Activated naive CD8-positive, alpha-beta T cell treated with anti-CD3 and anti-CD28 coated beads, Interleukin-2, amount 50 U/mL, for 24 hours (primary cell): ENCODE results near the gene PUSL1.
"Not testable (repeated sequence)": the region's sequence is repeated elsewhere in the genome, so short reads cannot be mapped to it uniquely, and the experiment has no call there.

Source experiments
- ATAC-seq: fragments of 150-1000 bp; cut with Tn5 transposase; one replicate; pipeline ENCODE4 v1.10.0; 2021
- DNase-seq: peaks from one replicate; pipeline ENCODE4 v3.0.0; 2021
- H3K27ac Mint-ChIP-seq: one replicate; pipeline ENCODE4 v1.8.0; 2021; ENCODE audit warnings: mild to moderate bottlenecking, mixed read lengths
- H3K27me3 Mint-ChIP-seq: one replicate; pipeline ENCODE4 v1.8.0; 2021; ENCODE audit warnings: mixed read lengths
- H3K36me3 Mint-ChIP-seq: one replicate; pipeline ENCODE4 v1.8.0; 2021; ENCODE audit warnings: low read depth, mixed read lengths
- H3K4me1 Mint-ChIP-seq: one replicate; pipeline ENCODE4 v1.8.0; 2021; ENCODE audit warnings: mixed read lengths
- H3K4me3 Mint-ChIP-seq: one replicate; pipeline ENCODE4 v1.8.0; 2021; ENCODE audit warnings: mild to moderate bottlenecking, moderate library complexity, mixed read lengths
- H3K9me3 Mint-ChIP-seq: one replicate; pipeline ENCODE4 v1.8.0; 2021; ENCODE audit warnings: mixed read lengths

PUSL1 gene

DNA sequence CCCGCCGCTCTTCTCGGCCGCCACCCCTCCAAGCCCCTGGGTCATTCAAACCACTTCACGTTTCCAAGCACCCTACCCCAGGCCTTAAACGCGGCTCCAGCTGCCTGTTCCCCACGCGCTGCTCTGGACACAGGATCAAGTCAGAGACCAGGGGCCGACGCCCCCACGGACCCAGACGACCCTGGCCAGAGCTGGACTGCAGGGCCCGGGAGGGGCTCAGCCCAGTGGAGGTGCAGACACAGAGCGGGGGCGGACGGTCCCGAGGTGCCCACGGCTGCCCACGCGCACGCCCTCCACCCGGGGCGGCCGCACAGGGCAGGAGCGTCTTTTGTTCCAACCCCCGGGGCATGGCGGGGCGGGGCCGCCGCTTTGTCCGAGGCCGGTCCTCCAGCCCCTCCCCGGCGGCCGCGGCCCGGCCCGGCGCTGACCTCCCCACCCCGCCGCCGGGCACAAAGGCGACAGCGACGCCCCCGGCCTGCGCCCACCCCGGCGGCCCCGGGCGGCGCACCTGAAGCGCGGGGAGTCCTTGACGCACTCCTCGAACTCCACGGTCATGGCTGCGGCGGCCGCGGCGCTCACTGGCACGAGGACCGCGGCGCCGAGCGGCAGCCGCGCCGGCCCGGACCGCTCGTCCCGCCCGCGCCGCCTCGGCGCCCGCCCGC is 1.0 kb upstream of the PUSL1 start:
- Mint-ChIP-seq H3K9me3 (no peaks in the 10 kb centered on the region), H3K27ac (peak overlapping the region; percentile 42), H3K4me3 (peak overlapping the region; percentile 83), H3K27me3 (no peaks in the 10 kb centered on the region), H3K4me1 (peaks cover 23% of the 10 kb centered on the region), H3K36me3 (no peaks in the 10 kb centered on the region)
- no peak for DNase-seq
- ATAC-seq, result no peak

DNA sequence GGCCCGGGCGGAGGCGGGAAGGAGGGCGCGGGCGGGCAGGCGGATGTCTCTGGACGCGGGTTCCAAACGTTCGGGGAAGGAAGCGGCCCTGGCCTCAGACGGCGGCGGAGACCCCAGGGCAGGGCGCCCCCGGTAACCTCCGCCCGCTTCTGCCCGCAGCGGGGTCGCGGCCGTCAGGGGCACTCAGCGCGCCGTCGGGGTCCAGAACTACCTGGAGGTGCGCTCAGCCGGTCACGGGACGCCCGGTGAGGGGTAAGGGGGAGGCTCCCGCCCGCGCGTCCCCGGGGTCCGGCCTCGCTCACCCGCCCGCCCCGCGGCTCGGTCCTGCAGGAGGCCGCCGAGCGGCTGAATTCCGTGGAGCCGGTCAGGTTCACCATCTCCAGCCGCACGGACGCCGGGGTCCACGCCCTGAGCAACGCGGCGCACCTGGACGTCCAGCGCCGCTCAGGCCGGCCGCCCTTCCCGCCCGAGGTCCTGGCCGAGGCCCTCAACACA is 406 bp downstream of the PUSL1 start:
- H3K36me3 Mint-ChIP-seq, result peaks cover 2% of the 10 kb centered on the region
- H3K4me3 Mint-ChIP-seq, result peak overlapping the region; percentile 80
- peaks cover 23% of the 10 kb centered on the region for H3K4me1 Mint-ChIP-seq
- H3K9me3 Mint-ChIP-seq, result no peaks in the 10 kb centered on the region
- no peaks in the 10 kb centered on the region for H3K27me3 Mint-ChIP-seq
- DNase-seq, result no peak
- ATAC-seq, result no peak
- H3K27ac Mint-ChIP-seq, result peak overlapping the region; percentile 56

DNA sequence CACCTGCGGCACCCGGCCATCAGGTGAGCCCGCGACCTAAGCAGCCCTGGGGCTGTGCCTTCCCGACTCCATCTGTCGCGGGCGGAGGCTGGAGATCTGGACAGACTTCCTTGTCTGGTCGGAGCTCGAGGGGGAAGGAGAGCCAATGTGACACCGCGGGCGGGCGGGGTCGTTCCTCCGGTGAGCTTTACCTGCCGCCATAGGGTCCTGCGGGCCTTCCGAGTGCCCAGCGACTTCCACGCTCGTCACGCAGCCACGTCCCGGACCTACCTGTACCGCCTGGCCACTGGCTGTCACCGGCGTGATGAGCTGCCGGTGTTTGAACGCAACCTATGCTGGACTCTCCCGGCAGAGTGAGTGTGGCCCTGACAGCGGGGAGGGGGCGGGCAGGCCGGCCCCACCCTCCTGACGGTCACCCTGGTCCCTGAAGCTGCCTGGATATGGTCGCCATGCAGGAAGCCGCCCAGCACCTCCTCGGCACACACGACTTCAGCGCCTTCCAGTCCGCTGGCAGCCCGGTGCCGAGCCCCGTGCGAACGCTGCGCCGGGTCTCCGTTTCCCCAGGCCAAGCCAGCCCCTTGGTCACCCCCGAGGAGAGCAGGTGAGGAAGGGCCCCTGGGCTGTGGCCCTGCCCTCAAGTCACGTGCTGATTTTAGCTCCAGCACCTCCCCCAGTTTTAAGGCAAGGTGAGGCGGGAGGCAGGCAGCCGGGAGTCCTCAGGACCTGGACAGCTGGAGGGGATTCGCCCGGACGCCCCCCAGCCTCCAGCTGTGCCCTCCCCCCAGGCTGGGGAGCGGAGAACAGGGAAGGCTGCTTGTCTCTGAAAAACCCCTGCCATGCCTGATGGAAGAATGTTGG is 1.1 kb downstream of the PUSL1 start:
- ATAC-seq, result no peak
- DNase-seq, result peak; percentile 34
- Mint-ChIP-seq H3K9me3 (no peaks in the 10 kb centered on the region), H3K36me3 (peaks cover 3% of the 10 kb centered on the region), H3K27me3 (no peaks in the 10 kb centered on the region), H3K4me3 (peak overlapping the region; percentile 75), H3K4me1 (peaks cover 23% of the 10 kb centered on the region), H3K27ac (peak overlapping the region; percentile 35)

DNA sequence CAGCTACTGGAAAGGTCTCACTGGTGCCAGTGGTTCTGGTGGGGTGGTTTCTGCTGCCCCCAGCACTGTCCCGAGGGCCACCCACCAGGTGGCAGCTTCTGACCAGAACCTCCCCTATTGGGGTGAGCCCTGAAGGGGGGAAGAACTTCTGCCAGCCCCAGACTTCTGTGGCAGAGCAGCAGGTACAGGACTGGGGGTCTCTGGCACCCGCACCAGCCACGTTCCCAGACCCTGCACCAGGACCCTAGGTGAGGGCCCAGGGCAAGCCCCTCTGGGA is 1.6 kb downstream of the PUSL1 start:
- no peak for ATAC-seq
- no peaks in the 10 kb centered on the region for H3K9me3 Mint-ChIP-seq
- DNase-seq, result no peak
- H3K4me1 Mint-ChIP-seq, result peaks cover 19% of the 10 kb centered on the region
- peaks cover 4% of the 10 kb centered on the region for H3K36me3 Mint-ChIP-seq
- no peaks in the 10 kb centered on the region for H3K27me3 Mint-ChIP-seq
- H3K27ac Mint-ChIP-seq, result no peak overlapping the region
- peak overlapping the region; percentile 75 for H3K4me3 Mint-ChIP-seq

DNA sequence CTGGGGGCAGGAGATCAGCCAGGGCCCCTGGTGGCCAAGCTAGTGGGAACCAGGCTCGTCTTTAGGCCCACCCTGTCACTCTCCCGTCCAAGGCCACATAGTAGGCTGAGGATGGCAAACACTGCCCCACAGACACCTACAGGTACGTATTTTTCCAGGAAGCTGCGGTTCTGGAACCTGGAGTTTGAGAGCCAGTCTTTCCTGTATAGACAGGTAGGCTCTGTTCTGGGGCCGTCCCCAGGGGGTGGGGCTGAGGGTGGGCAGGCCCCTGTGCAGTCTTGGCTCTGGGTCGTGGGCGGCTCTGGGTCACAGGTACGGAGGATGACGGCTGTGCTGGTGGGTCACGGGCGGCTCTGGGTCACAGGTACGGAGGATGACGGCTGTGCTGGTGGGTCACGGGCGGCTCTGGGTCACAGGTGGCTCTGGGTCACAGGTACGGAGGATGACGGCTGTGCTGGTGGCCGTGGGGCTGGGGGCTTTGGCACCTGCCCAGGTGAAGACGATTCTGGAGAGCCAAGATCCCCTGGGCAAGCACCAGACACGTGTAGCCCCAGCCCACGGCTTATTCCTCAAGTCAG is 2.2 kb downstream of the PUSL1 start:
- Mint-ChIP-seq H3K27ac (no peak overlapping the region), H3K36me3 (peaks cover 4% of the 10 kb centered on the region)

DNA sequence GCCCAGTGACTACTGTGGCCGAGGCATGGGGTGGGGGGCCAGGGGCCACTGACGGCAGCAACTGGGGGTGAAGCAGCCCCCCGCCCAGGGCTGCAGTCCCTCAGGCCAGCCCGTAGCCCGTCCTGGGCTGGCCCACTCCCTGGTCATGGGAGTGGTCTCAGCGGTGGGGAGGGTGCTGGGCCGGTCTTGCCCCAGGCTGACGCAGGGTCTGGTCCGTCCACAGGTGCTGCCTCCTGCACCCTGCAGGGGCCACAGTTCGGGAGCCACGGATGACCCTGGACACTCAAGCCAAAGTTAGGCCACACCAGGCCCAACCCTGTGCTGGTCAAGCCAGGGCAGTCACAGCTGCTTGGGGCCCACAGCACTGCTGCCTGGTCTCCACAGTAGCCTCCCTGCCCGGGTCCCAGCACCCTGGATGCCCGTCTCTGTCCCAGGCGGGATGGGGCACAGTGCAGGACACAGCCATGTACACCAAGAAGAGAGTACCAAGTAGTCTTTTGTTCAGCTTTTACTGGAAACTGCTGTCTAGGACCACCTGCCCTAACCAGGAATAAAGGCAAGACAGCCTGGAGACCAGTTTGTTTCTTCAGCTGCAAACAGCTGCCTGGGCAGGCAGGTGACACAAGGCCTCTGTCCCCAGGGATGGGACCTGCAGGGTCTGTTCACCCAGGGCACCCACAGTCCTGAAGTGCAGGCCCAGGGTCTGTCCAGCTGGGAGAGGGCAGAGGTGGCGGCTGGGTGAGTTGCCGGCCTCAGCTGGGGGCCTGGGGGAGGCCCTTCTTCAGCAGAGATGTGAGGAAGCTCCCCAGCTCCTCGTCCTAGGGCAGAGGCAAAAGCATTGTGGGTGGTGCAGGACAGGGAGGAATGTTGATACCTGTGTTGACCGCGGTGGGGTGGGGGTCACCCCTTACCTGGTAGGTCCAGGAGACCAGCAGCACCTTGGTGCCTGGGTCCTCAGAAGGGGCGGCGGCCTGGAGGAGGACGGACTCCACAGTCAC is 3.0 kb downstream of the PUSL1 start:
- DNase-seq, result no peak
- Mint-ChIP-seq H3K36me3 (peaks cover 11% of the 10 kb centered on the region), H3K27me3 (no peaks in the 10 kb centered on the region), H3K4me1 (peaks cover 8% of the 10 kb centered on the region), H3K4me3 (no peak overlapping the region), H3K9me3 (no peaks in the 10 kb centered on the region), H3K27ac (no peak overlapping the region)
- no peak for ATAC-seq

More for the DNA sequence above, 2.2 kb downstream of the PUSL1 start:
- Mint-ChIP-seq H3K27me3 (no peaks in the 10 kb centered on the region), H3K9me3 (no peaks in the 10 kb centered on the region), H3K4me3 (peak overlapping the region; percentile 50), H3K4me1 (peaks cover 16% of the 10 kb centered on the region)
- DNase-seq, result no peak
- ATAC-seq, result no peak

DNA sequence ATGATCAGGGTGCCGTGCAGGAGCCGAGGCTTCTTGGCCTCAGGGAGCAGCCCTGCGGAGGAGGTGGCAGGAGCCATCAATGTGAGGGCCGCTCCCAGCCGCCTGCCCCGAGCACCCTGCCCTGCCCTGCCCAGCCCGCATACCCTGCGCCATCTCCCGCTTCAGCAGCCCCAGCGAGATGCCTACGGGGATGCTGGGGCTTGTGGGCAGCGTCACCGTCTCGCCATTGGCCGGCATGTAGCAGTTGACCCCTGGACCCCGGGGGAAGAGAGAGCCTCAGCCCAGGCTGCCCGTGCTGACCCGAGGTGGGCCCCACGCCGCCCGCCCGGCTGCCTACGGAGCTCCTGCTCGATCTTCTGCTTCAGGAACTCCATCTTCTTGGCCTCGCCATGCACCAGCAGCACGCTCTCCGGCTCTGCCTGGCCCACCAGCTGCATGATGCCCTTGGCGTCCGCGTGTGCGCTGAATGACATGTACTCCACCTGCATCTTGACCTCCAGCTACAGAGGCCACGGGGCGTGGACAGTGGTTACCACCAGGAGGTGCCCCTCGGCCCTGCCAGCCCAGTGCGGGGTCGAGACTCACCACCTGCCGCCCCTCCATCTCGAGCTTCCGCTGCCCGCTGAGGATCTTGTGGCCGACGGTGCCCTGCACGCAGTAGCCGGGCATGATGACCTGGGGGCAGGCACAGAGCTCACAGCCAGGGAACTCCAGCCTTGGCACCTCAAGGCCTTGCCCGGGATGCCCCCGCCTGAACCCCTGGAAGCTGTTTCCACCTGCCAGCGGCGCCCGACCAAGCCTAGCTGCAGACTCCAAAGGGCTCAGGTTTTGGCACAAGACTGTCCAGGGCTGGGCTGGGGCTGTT is 4.3 kb downstream of the PUSL1 start:
- peaks cover 14% of the 10 kb centered on the region for H3K36me3 Mint-ChIP-seq
- no peaks in the 10 kb centered on the region for H3K9me3 Mint-ChIP-seq

DNA sequence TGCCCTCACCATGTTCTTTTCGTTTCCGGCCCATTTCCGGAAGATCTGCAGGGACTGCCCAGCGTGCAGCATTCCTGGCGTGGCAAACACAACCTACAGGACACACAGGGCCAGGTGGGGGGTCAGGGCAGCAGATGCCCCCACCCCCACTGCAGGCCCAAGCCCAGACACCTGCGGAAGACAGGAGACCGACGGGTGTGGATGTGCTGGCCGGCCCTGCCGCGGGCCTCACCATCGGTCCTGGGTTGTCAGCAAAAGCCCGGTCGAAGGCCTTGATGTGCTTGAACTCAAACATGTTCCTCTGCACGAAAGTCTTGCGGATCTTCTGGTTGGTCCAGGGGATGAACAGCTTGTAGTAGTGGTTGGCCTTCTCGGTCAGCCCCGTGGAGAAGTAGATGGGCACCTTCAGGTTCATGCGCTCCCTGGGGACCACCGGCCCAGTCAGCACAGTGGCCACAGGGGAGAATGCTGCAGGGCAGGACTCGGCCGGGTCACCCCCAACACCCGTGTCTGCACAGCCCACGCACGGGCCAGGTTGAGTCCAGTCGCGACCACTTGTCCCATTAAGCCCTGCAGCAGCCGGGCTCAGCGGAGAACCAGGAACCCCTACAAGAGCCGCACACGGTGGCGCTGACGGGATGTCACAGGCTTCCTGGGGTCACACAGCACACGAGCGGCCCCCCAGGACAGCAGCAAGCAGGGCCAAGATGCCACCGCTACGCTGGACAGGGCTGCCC is 5.3 kb downstream of the PUSL1 start:
- ATAC-seq (no peak), DNase-seq (no peak)
- Mint-ChIP-seq H3K4me3 (no peak overlapping the region), H3K36me3 (peaks cover 14% of the 10 kb centered on the region), H3K27me3 (no peaks in the 10 kb centered on the region), H3K4me1 (no peaks in the 10 kb centered on the region), H3K27ac (no peak overlapping the region), H3K9me3 (no peaks in the 10 kb centered on the region)

More for the DNA sequence above, 4.3 kb downstream of the PUSL1 start:
- no peak overlapping the region for H3K4me3 Mint-ChIP-seq
- H3K4me1 Mint-ChIP-seq, result no peaks in the 10 kb centered on the region
- ATAC-seq (no peak), DNase-seq (no peak)
- no peaks in the 10 kb centered on the region for H3K27me3 Mint-ChIP-seq
- H3K27ac Mint-ChIP-seq, result no peak overlapping the region

DNA sequence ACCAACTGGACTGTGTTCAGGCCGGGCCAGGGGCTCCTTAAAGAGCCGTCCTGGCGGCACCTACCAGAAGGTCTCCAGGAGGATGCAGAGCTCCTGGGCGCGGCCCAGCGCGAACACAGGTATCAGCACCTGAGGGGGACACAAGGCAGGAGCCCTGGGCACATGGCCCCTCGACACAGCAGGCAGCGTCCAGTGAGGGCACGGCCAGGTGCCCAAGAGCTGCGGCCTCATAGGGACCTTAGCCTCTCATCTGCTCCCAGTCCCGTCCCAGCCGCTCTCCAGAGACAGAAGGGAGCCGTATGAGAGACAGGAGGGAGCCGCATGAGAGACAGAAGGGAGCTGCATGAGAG is 5.8 kb downstream of the PUSL1 start:
- H3K4me3 Mint-ChIP-seq, result no peak overlapping the region
- no peaks in the 10 kb centered on the region for H3K4me1 Mint-ChIP-seq
- no peak for ATAC-seq
- H3K36me3 Mint-ChIP-seq, result peaks cover 17% of the 10 kb centered on the region
- no peaks in the 10 kb centered on the region for H3K27me3 Mint-ChIP-seq
- H3K27ac Mint-ChIP-seq, result no peak overlapping the region
- no peak for DNase-seq
- H3K9me3 Mint-ChIP-seq, result no peaks in the 10 kb centered on the region

DNA sequence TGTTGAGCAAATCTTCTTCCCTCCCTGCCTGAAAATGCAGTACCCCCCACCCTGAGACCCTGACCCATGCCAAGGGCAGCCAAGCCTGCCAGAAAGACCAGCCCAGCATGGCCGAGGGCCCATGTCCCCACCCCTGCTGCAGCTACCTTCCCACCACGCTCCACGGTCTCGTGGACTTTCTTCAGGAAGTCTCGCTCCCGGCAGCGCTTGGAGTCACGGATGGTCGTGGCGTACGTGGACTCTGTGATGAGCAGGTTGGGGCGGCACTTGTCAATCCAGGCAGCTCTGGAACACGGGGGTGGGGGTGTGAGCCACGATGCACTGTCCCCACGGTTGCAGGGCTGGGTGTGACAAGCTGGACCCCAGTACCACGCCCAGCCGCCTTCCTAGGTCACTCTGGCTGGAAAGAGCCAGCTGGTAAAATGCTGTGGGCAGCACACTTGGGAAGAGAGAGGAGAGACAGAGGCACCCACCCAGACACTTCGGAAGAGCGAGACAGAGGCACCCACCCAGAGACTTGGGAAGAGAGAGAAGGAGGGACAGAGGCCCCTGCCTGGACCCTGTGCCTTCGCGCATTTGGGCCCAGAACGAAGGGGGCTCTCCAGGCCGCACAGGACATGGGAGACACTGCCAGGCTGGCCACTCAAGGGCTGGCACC is 6.4 kb downstream of the PUSL1 start:
- ATAC-seq, result no peak
- DNase-seq, result no peak
- Mint-ChIP-seq H3K4me1 (no peaks in the 10 kb centered on the region), H3K27ac (no peak overlapping the region), H3K9me3 (no peaks in the 10 kb centered on the region), H3K36me3 (peaks cover 20% of the 10 kb centered on the region), H3K27me3 (no peaks in the 10 kb centered on the region), H3K4me3 (no peak overlapping the region)

DNA sequence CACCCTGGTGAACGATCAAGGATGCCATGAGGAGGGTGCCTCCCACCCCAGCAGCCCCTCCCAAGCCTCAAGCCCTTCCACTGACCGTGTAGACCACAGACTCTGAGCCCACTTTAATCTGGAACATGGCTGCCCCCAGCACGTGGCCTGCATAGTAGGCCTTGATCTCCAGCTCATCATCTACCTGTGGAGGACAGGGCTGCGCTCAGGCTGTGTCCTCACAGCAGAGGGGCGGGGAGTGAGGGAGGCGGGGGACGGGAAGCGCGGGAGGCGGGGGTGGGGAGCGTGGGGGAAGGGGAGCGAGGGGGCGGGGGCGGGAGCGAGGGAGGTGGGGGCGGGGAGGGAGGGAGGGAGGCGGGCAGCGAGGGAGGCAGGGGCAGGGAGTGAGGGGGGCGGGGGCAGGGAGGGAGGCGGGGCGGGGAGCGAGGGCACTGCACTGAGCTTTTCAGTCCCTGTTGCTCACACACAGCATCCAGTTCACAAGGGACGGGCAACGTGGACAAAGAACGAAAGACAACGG is 7.1 kb downstream of the PUSL1 start:
- ATAC-seq (no peak), DNase-seq (no peak)
- H3K9me3 Mint-ChIP-seq, result no peaks in the 10 kb centered on the region
- no peaks in the 10 kb centered on the region for H3K27me3 Mint-ChIP-seq
- peaks cover 20% of the 10 kb centered on the region for H3K36me3 Mint-ChIP-seq
- no peaks in the 10 kb centered on the region for H3K4me1 Mint-ChIP-seq
- no peak overlapping the region for H3K27ac Mint-ChIP-seq
- no peak overlapping the region for H3K4me3 Mint-ChIP-seq

DNA sequence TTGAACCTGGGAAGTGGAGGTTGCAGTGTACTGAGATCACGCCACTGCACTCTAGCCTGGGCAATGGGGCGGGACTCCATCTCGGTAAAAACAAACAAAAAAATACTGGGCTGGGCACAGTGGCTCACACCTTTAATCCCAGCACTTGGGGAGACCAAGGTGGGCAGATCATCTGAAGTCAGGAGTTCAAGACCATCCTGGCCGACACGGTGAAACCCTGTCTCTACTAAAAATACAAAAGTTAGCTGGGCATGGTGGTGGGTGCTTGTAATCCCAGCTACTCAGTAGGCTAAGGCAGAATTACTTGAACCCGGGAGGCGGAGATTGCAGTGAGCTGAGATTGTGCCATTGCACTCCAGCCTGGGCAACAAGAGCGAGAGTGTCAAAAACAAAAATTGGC is 7.8 kb downstream of the PUSL1 start:
- DNase-seq, ATAC-seq, H3K27ac Mint-ChIP-seq, H3K4me1 Mint-ChIP-seq, H3K9me3 Mint-ChIP-seq, H3K27me3 Mint-ChIP-seq, H3K4me3 Mint-ChIP-seq: not testable (repeated sequence)
- peaks cover 20% of the 10 kb centered on the region for H3K36me3 Mint-ChIP-seq
